Gastrocnemius medialis (tissue), 4 donors: ENCODE results near the gene ARTN.

ENCODE experiments used
- POLR2A ChIP-seq, 2 donors: fragments of 450-650 bp; IDR thresholded peaks; one replicate each; pipeline ENCODE4 v1.6.1; 2017; ENCODE audit warnings: antibody characterized with exemption in 2 of 2, mild to moderate bottlenecking in 2 of 2, moderate library complexity in 2 of 2
- TF ChIP-seq, protein P1 (sequence below), 5 experiments: fragments of 450-650 bp in 3 of 5; fragments of 200-600 bp in 2 of 5; sonication (generic) in 2 of 5; IDR thresholded peaks in 4 of 5; conservative IDR thresholded peaks in 1 of 5; 1 replicate in 4 of 5; 2 replicates in 1 of 5; pipeline ENCODE4 v1.5.1; 2016 to 2019; ENCODE audit warnings: antibody characterized with exemption in 5 of 5, mild to moderate bottlenecking in 3 of 5, moderate library complexity in 3 of 5

DNA sequence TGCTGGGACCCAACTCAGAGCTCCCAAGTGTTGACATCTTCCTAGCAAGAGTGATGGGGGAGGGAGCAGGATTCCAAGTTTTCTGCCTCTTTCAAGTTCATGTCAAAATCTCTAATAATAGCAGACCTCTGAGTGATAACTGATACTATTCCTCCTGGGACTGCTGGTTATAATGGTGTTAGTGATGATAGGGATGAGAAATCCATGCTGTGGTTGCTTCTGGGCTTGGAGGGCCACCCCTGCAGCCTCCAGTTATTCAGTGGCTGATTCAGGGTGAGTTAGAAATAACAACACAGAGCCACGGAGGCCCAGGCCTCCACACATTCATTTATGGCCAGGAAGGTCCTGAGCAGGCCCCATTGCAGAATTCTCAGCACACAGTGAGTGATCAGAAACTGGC is 40.6 kb upstream of the ARTN start:
- TF ChIP-seq, protein P1, sequence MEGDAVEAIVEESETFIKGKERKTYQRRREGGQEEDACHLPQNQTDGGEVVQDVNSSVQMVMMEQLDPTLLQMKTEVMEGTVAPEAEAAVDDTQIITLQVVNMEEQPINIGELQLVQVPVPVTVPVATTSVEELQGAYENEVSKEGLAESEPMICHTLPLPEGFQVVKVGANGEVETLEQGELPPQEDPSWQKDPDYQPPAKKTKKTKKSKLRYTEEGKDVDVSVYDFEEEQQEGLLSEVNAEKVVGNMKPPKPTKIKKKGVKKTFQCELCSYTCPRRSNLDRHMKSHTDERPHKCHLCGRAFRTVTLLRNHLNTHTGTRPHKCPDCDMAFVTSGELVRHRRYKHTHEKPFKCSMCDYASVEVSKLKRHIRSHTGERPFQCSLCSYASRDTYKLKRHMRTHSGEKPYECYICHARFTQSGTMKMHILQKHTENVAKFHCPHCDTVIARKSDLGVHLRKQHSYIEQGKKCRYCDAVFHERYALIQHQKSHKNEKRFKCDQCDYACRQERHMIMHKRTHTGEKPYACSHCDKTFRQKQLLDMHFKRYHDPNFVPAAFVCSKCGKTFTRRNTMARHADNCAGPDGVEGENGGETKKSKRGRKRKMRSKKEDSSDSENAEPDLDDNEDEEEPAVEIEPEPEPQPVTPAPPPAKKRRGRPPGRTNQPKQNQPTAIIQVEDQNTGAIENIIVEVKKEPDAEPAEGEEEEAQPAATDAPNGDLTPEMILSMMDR (IDR thresholded peaks at IDR 0.05 in 4 of 5, conservative IDR thresholded peaks at IDR 0.05 in 1 of 5) = no peak
- TF ChIP-seq POLR2A (IDR thresholded peaks at IDR 0.05) = no peak
